Measurements from ENCODE around the gene DNAJC4.

DNA sequence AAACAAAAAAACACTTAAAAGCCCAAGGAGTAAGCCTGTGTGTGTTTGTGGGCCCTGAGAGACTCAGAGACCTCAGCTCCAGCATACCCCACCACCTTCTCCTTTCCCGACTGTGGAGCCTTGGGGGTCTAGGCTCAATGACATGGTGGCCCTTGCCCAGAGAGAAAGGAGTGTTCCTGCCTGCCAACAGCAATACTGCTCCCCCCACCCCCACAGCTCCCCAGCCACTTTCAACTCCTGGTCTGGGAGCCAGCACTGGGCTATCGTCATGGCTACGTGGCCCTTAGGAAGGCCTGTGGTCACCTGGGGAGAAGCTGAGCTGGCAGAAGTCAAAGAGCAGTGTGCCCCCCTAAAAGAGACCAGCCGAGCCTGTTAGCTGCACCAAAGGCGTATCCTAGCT is 13.8 kb downstream of the DNAJC4 start:
- TF ChIP-seq, protein P1, sequence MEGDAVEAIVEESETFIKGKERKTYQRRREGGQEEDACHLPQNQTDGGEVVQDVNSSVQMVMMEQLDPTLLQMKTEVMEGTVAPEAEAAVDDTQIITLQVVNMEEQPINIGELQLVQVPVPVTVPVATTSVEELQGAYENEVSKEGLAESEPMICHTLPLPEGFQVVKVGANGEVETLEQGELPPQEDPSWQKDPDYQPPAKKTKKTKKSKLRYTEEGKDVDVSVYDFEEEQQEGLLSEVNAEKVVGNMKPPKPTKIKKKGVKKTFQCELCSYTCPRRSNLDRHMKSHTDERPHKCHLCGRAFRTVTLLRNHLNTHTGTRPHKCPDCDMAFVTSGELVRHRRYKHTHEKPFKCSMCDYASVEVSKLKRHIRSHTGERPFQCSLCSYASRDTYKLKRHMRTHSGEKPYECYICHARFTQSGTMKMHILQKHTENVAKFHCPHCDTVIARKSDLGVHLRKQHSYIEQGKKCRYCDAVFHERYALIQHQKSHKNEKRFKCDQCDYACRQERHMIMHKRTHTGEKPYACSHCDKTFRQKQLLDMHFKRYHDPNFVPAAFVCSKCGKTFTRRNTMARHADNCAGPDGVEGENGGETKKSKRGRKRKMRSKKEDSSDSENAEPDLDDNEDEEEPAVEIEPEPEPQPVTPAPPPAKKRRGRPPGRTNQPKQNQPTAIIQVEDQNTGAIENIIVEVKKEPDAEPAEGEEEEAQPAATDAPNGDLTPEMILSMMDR (conservative IDR thresholded peaks at IDR 0.05) = no peak
- TF ChIP-seq ZFX (IDR thresholded peaks at IDR 0.05) = no peak
